ENCODE measurements around the gene ZBTB16.

DNA sequence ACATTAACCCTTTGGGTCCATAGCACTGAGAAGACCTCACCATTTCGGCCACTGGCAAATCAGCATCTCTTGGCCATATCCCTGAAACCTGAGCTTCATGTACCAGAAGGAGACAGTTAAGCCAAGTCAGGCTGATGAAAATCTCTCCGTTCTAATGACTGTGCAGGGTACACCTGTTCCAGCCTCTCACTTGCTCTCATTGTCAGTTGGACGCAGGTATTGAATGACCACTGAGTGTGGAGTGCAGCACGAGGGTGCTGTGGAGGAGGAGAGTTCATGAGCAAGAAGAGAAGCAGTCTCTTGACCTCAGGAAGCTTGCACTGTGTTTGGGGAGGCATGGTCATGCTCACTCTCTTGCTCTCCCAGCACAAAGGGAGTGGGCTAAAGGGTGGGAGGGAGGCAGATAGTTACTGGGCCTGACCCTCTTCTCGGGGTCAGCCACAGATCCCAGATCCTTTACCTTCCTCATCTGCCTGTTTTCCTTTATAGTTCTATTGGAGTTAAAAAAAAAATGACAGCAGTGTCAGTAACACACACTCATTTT lies 65.2 kb downstream of the ZBTB16 start:
- TF ChIP-seq ZNF274 (CRISPR knock-in tag; IDR thresholded peaks at IDR 0.05) (no peak), FOXK1 (CRISPR knock-in tag; IDR thresholded peaks at IDR 0.05; ENCODE audit: borderline replicate concordance, low read depth) (no peak), BRCA1 (CRISPR knock-in tag; IDR thresholded peaks at IDR 0.05) (no peak), ZNF12 (CRISPR knock-in tag; IDR thresholded peaks at IDR 0.05) (no peak), TCF12 (IDR thresholded peaks at IDR 0.05) (no peak), TCF12 (CRISPR knock-in tag; IDR thresholded peaks at IDR 0.05) (no peak), ZNF589 (CRISPR knock-in tag; conservative IDR thresholded peaks at IDR 0.05) (no peak), TOPORS (CRISPR knock-in tag; IDR thresholded peaks at IDR 0.05) (no peak), CREB1 (IDR thresholded peaks at IDR 0.05) (no peak), CREB1 (CRISPR knock-in tag; IDR thresholded peaks at IDR 0.05) (no peak), EZH2 (conservative IDR thresholded peaks at IDR 0.05; ENCODE audit: low read depth, low read length) (no peak), PAWR (CRISPR knock-in tag; IDR thresholded peaks at IDR 0.05; ENCODE audit: borderline replicate concordance) (no peak), FOXJ3 (CRISPR knock-in tag; IDR thresholded peaks at IDR 0.05; ENCODE audit: borderline replicate concordance) (no peak)
- TF ChIP-seq, protein P1, sequence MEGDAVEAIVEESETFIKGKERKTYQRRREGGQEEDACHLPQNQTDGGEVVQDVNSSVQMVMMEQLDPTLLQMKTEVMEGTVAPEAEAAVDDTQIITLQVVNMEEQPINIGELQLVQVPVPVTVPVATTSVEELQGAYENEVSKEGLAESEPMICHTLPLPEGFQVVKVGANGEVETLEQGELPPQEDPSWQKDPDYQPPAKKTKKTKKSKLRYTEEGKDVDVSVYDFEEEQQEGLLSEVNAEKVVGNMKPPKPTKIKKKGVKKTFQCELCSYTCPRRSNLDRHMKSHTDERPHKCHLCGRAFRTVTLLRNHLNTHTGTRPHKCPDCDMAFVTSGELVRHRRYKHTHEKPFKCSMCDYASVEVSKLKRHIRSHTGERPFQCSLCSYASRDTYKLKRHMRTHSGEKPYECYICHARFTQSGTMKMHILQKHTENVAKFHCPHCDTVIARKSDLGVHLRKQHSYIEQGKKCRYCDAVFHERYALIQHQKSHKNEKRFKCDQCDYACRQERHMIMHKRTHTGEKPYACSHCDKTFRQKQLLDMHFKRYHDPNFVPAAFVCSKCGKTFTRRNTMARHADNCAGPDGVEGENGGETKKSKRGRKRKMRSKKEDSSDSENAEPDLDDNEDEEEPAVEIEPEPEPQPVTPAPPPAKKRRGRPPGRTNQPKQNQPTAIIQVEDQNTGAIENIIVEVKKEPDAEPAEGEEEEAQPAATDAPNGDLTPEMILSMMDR (CRISPR knock-in tag; IDR thresholded peaks at IDR 0.05): no peak
- TF ChIP-seq, protein P2, sequence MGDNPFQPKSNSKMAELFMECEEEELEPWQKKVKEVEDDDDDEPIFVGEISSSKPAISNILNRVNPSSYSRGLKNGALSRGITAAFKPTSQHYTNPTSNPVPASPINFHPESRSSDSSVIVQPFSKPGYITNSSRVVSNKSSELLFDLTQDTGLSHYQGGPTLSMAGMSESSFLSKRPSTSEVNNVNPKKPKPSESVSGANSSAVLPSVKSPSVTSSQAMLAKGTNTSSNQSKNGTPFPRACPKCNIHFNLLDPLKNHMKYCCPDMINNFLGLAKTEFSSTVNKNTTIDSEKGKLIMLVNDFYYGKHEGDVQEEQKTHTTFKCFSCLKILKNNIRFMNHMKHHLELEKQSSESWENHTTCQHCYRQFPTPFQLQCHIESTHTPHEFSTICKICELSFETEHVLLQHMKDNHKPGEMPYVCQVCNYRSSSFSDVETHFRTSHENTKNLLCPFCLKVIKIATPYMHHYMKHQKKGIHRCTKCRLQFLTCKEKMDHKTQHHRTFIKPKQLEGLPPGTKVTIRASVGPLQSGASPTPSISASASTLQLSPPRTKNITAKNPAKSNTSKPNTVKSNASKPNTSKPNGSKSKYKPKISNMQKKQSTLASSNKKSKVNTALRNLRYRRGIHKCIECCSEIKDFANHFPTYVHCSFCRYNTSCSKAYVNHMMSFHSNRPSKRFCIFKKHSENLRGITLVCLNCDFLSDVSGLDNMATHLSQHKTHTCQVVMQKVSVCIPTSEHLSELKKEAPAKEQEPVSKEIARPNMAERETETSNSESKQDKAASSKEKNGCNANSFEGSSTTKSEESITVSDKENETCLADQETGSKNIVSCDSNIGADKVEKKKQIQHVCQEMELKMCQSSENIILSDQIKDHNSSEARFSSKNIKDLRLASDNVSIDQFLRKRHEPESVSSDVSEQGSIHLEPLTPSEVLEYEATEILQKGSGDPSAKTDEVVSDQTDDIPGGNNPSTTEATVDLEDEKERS (CRISPR knock-in tag; IDR thresholded peaks at IDR 0.05): no peak
- TF ChIP-seq, protein P3, sequence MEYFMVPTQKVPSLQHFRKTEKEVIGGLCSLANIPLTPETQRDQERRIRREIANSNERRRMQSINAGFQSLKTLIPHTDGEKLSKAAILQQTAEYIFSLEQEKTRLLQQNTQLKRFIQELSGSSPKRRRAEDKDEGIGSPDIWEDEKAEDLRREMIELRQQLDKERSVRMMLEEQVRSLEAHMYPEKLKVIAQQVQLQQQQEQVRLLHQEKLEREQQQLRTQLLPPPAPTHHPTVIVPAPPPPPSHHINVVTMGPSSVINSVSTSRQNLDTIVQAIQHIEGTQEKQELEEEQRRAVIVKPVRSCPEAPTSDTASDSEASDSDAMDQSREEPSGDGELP (IDR thresholded peaks at IDR 0.05; ENCODE audit: borderline replicate concordance, low read depth): no peak

Data from HepG2 (cell line).